Measurements from ENCODE around the gene EGR4. TPM values are rescaled to one million over a fixed set of nuclear protein-coding genes. Genes with fewer than 3 reads are reported as not detected.

The EGR4 gene
- total RNA-seq, 1 donor from 2014 or later = not detected

DNA sequence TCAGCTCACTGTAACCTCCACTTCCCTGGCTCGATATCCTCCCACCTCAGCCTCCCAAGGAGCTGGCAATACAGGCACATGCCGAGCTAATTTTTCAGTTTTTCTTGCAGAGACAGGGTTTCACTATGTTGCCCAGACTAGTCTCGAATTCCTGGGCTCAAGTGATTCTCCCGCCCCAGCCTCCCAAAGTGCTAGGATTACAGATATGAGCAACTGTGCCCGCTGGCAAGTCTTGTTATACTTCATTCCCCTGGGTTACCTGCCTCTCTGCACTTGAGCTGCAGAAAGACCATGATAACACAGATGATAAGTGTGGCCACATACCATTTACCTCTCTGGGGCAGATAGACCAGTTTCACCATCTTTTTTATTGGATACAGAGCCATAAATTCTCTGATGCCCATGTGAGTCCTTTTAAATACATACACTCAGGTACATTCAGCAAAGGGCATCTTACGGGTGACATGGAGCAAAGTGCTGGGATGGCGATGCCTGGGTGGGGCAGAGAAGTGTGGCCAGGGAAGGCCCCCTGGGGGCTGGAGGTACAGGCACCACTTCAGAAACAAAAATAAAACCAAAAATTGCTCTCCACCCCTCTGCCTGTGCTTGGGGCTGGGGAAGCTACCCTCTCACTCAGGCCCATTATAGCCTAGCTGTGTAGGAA, 38.9 kb downstream of the EGR4 start:
- H3K4me2 ChIP-seq (ENCODE audit: low read length) = no peak overlapping the region
- H3K27me3 Mint-ChIP-seq (ENCODE audit: low read depth, unreplicated experiment) = no peaks in the 10 kb centered on the region
- H3K79me2 ChIP-seq (ENCODE audit: insufficient read depth, low read length) = no peaks in the 10 kb centered on the region
- no peak overlapping the region for H2AFZ ChIP-seq (ENCODE audit: low read depth, low read length)
- peaks cover 17% of the 10 kb centered on the region for H3K36me3 Mint-ChIP-seq (ENCODE audit: low read depth, unreplicated experiment)
- no peak overlapping the region for H3K4me3 Mint-ChIP-seq (ENCODE audit: unreplicated experiment)
- peak overlapping the region; percentile 80 for H3K27ac Mint-ChIP-seq (ENCODE audit: unreplicated experiment)
- no peaks in the 10 kb centered on the region for H3K9me3 ChIP-seq (ENCODE audit: insufficient read depth, low read depth, low read length)
- FAIRE-seq = no peak
- no peak for DNase-seq (ENCODE audit: low read depth)
- H3K27ac ChIP-seq (ENCODE audit: low read depth, low read length) = no peak overlapping the region
- H3K4me1 ChIP-seq (ENCODE audit: insufficient read depth, low read length) = no peaks in the 10 kb centered on the region
- H3K27me3 ChIP-seq (ENCODE audit: insufficient read depth, low read length) = no peaks in the 10 kb centered on the region
- no peak overlapping the region for H3K4me3 ChIP-seq (ENCODE audit: insufficient read depth, low read depth, low read length)
- peaks cover under 1% of the 10 kb centered on the region for H3K4me1 Mint-ChIP-seq (ENCODE audit: low read depth, unreplicated experiment)
- H3K9me3 Mint-ChIP-seq (ENCODE audit: unreplicated experiment) = no peaks in the 10 kb centered on the region
- H3K9ac ChIP-seq (ENCODE audit: low read length) = no peak overlapping the region
- peaks cover 38% of the 10 kb centered on the region for H3K36me3 ChIP-seq (ENCODE audit: insufficient read depth, low read length)
- TF ChIP-seq, protein P1, sequence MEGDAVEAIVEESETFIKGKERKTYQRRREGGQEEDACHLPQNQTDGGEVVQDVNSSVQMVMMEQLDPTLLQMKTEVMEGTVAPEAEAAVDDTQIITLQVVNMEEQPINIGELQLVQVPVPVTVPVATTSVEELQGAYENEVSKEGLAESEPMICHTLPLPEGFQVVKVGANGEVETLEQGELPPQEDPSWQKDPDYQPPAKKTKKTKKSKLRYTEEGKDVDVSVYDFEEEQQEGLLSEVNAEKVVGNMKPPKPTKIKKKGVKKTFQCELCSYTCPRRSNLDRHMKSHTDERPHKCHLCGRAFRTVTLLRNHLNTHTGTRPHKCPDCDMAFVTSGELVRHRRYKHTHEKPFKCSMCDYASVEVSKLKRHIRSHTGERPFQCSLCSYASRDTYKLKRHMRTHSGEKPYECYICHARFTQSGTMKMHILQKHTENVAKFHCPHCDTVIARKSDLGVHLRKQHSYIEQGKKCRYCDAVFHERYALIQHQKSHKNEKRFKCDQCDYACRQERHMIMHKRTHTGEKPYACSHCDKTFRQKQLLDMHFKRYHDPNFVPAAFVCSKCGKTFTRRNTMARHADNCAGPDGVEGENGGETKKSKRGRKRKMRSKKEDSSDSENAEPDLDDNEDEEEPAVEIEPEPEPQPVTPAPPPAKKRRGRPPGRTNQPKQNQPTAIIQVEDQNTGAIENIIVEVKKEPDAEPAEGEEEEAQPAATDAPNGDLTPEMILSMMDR (IDR thresholded peaks at IDR 0.05; ENCODE audit: insufficient read depth, low read depth, low read length) = no peak
- TF ChIP-seq EZH2 (IDR thresholded peaks at IDR 0.05; ENCODE audit: insufficient read depth, low read length) = no peak
- H4K20me1 ChIP-seq (ENCODE audit: insufficient read depth, low read length) = peaks cover 57% of the 10 kb centered on the region

DNA sequence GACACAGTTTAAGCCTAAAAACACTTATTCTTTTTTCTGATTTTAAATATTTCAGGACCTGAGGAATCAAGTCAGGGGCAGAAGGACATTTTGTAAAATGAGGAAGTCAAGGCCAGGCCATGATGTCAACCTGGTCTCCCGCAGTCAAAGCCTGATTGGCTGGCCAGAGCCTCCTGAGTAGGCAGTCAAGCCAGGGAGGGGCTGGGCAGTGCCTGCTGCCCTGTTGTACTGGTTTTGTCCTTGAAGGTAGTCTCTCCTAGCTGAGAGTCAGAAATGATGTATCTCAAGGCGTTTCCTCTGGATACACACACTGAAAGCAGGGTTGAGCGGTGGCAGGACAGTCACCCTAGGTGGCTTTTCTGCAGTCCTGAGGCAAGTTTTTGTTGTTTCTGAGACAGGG, 39.4 kb downstream of the EGR4 start:
- H3K9me3 ChIP-seq (ENCODE audit: insufficient read depth, low read depth, low read length) = no peaks in the 10 kb centered on the region
- H3K79me2 ChIP-seq (ENCODE audit: insufficient read depth, low read length) = no peaks in the 10 kb centered on the region
- Mint-ChIP-seq H3K9me3 (ENCODE audit: unreplicated experiment) (no peaks in the 10 kb centered on the region), H3K4me3 (ENCODE audit: unreplicated experiment) (no peak overlapping the region), H3K36me3 (ENCODE audit: low read depth, unreplicated experiment) (peaks cover 17% of the 10 kb centered on the region), H3K27me3 (ENCODE audit: low read depth, unreplicated experiment) (no peaks in the 10 kb centered on the region), H3K4me1 (ENCODE audit: low read depth, unreplicated experiment) (peaks cover 2% of the 10 kb centered on the region), H3K27ac (ENCODE audit: unreplicated experiment) (peak overlapping the region; percentile 80)
- FAIRE-seq = no peak
- H4K20me1 ChIP-seq (ENCODE audit: insufficient read depth, low read length) = peaks cover 63% of the 10 kb centered on the region
- H3K9ac ChIP-seq (ENCODE audit: low read length) = no peak overlapping the region
- H3K4me1 ChIP-seq (ENCODE audit: insufficient read depth, low read length) = no peaks in the 10 kb centered on the region
- H3K4me3 ChIP-seq (ENCODE audit: insufficient read depth, low read depth, low read length) = no peak overlapping the region
- DNase-seq (ENCODE audit: low read depth) = no peak
- H3K27ac ChIP-seq (ENCODE audit: low read depth, low read length) = no peak overlapping the region
- H3K36me3 ChIP-seq (ENCODE audit: insufficient read depth, low read length) = peaks cover 44% of the 10 kb centered on the region
- H2AFZ ChIP-seq (ENCODE audit: low read depth, low read length) = no peak overlapping the region
- no peak overlapping the region for H3K4me2 ChIP-seq (ENCODE audit: low read length)
- H3K27me3 ChIP-seq (ENCODE audit: insufficient read depth, low read length) = no peaks in the 10 kb centered on the region
- TF ChIP-seq EZH2 (IDR thresholded peaks at IDR 0.05; ENCODE audit: insufficient read depth, low read length) = no peak
- TF ChIP-seq, protein P1 (IDR thresholded peaks at IDR 0.05; ENCODE audit: insufficient read depth, low read depth, low read length) = no peak

DNA sequence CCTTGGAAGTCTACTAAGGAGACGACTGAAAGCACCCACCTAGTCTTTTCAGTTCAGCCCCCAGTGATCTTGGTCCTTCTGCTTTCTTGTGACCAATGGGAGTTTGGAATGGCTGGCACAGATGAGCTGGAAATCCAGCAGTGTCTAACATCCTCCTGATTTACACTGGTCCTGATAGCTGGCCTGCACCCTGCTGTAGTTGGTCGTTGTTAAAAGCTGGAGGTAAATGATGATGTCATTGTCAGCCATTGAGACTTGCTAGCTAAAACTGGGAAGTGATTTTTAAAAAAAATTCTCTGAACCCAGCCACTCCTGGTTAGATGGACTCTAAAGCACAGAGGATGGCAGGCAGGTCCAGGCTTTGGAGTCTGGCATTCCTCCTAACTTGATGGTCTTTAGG, 39.9 kb downstream of the EGR4 start:
- no peak for DNase-seq (ENCODE audit: low read depth)
- H3K36me3 ChIP-seq (ENCODE audit: insufficient read depth, low read length) = peaks cover 48% of the 10 kb centered on the region
- FAIRE-seq = no peak

More for the DNA sequence above, 39.9 kb downstream of the EGR4 start:
- Mint-ChIP-seq H3K4me3 (ENCODE audit: unreplicated experiment) (no peak overlapping the region), H3K27me3 (ENCODE audit: low read depth, unreplicated experiment) (no peaks in the 10 kb centered on the region), H3K4me1 (ENCODE audit: low read depth, unreplicated experiment) (peaks cover 2% of the 10 kb centered on the region), H3K9me3 (ENCODE audit: unreplicated experiment) (no peaks in the 10 kb centered on the region), H3K27ac (ENCODE audit: unreplicated experiment) (no peak overlapping the region), H3K36me3 (ENCODE audit: low read depth, unreplicated experiment) (peaks cover 16% of the 10 kb centered on the region)
- no peaks in the 10 kb centered on the region for H3K27me3 ChIP-seq (ENCODE audit: insufficient read depth, low read length)
- no peaks in the 10 kb centered on the region for H3K9me3 ChIP-seq (ENCODE audit: insufficient read depth, low read depth, low read length)
- H3K4me2 ChIP-seq (ENCODE audit: low read length) = no peak overlapping the region
- no peak overlapping the region for H3K27ac ChIP-seq (ENCODE audit: low read depth, low read length)
- H2AFZ ChIP-seq (ENCODE audit: low read depth, low read length) = no peak overlapping the region
- H3K4me3 ChIP-seq (ENCODE audit: insufficient read depth, low read depth, low read length) = no peak overlapping the region
- no peaks in the 10 kb centered on the region for H3K79me2 ChIP-seq (ENCODE audit: insufficient read depth, low read length)
- H3K9ac ChIP-seq (ENCODE audit: low read length) = no peak overlapping the region
- peaks cover 67% of the 10 kb centered on the region for H4K20me1 ChIP-seq (ENCODE audit: insufficient read depth, low read length)
- no peak for TF ChIP-seq EZH2 (IDR thresholded peaks at IDR 0.05; ENCODE audit: insufficient read depth, low read length)
- H3K4me1 ChIP-seq (ENCODE audit: insufficient read depth, low read length) = no peaks in the 10 kb centered on the region

All from astrocyte (in vitro differentiated cells and primary cell).